HEK293 (cell line): ENCODE data around the gene HSPB6.
A peak's percentile ranks its signal among the peaks of the same experiment; 100 is the strongest.

Source experiments
- BCL11A ChIP-seq: fragments of 450-650 bp; formaldehyde crosslinking; IDR thresholded peaks from 2 replicates; pipeline ENCODE4 v1.5.1; 2016; ENCODE audit warnings: low read depth, missing biosample characterization, missing genetic modification characterization
- CTCF ChIP-seq: fragments of 450-650 bp; formaldehyde crosslinking; IDR thresholded peaks from 2 replicates; pipeline ENCODE4 v1.5.1; 2016; ENCODE audit warnings: missing biosample characterization, missing genetic modification characterization
- MZF1 ChIP-seq: fragments of 450-650 bp; formaldehyde crosslinking; IDR thresholded peaks from 2 replicates; pipeline ENCODE4 v1.5.1; 2017; ENCODE audit warnings: missing biosample characterization, missing genetic modification characterization, borderline replicate concordance
- REST ChIP-seq: fragments of 450-650 bp; formaldehyde crosslinking; IDR thresholded peaks from 2 replicates; pipeline ENCODE4 v1.5.1; 2016; ENCODE audit warnings: missing biosample characterization, missing genetic modification characterization
- YY1 ChIP-seq: fragments of 450-650 bp; formaldehyde crosslinking; IDR thresholded peaks from 2 replicates; pipeline ENCODE4 v1.5.1; 2018; ENCODE audit warnings: missing biosample characterization, missing genetic modification characterization
- ZNF146 ChIP-seq: fragments of 450-650 bp; formaldehyde crosslinking; IDR thresholded peaks from 2 replicates; pipeline ENCODE4 v1.5.1; 2016; ENCODE audit warnings: missing biosample characterization, missing genetic modification characterization
- ZNF157 ChIP-seq: fragments of 450-650 bp; formaldehyde crosslinking; IDR thresholded peaks from 2 replicates; pipeline ENCODE4 v1.5.1; 2016; ENCODE audit warnings: missing biosample characterization, missing genetic modification characterization
- ZNF423 ChIP-seq: fragments of 450-650 bp; formaldehyde crosslinking; IDR thresholded peaks from 2 replicates; pipeline ENCODE4 v1.5.1; 2016; ENCODE audit warnings: missing biosample characterization, missing genetic modification characterization
- ZNF558 ChIP-seq: fragments of 450-650 bp; formaldehyde crosslinking; IDR thresholded peaks from 2 replicates; pipeline ENCODE4 v1.5.1; 2016; ENCODE audit warnings: missing biosample characterization, missing genetic modification characterization
- ZNF776 ChIP-seq: fragments of 450-650 bp; formaldehyde crosslinking; IDR thresholded peaks from 2 replicates; pipeline ENCODE4 v1.5.0; 2017; ENCODE audit warnings: missing biosample characterization, missing genetic modification characterization, borderline replicate concordance
- ZSCAN5A ChIP-seq: fragments of 450-650 bp; formaldehyde crosslinking; IDR thresholded peaks from 2 replicates; pipeline ENCODE4 v1.5.1; 2016; ENCODE audit warnings: missing biosample characterization, missing genetic modification characterization

GRCh38 chr19:35718345-35719041, 38.3 kb downstream of the HSPB6 start:
- no peak for TF ChIP-seq CTCF (tag by site-specific recombination)
- no peak for TF ChIP-seq ZSCAN5A (tag by site-specific recombination)
- no peak for TF ChIP-seq BCL11A (tag by site-specific recombination)
- TF ChIP-seq ZNF558 (tag by site-specific recombination) = no peak
- TF ChIP-seq YY1 (tag by site-specific recombination) = no peak
- TF ChIP-seq ZNF157 (tag by site-specific recombination) = no peak
- TF ChIP-seq ZNF776 (tag by site-specific recombination) = no peak
- TF ChIP-seq REST (tag by site-specific recombination) = no peak
- no peak for TF ChIP-seq ZNF423 (tag by site-specific recombination)
- TF ChIP-seq ZNF146 = 0 out of 2 replicates have a peak, but pooled peaks have one; percentile 25
- TF ChIP-seq MZF1 (tag by site-specific recombination) = no peak
